ENCODE results near the gene ZDHHC14. TPM values are rescaled to one million over a fixed set of nuclear protein-coding genes. Genes with fewer than 3 reads are reported as not detected.

The ZDHHC14 gene
- polyA plus RNA-seq, 1 donor, result 6.7 TPM

GRCh38 chr6:157724960-157725741 is 344.2 kb downstream of the ZDHHC14 start:
- DNase-seq, result no peak

GRCh38 chr6:157725836-157726235 is 344.8 kb downstream of the ZDHHC14 start:
- DNase-seq, result no peak

GRCh38 chr6:157726892-157727628 is 346.1 kb downstream of the ZDHHC14 start:
- no peak for DNase-seq

Other genes with a start within 250 kb of the ZDHHC14 start
- gene TMEM242, start 57.7 kb upstream of the ZDHHC14 start, polyA plus RNA-seq (ENCODE audit: insufficient read length), result 10.0 TPM